HG02852 (cell line): ENCODE measurements around the gene CFAP97D2.
"Not testable (repeated sequence)": the region's sequence is repeated elsewhere in the genome, so short reads cannot be mapped to it uniquely, and the experiment has no call there.

Experiments used
- ATAC-seq: cut with Tn5 transposase; IDR thresholded peaks from one replicate; pipeline ENCODE4 v1.9.1; 2021; ENCODE audit warnings: mild to moderate bottlenecking, moderate library complexity; ENCODE audit not compliant: unreplicated experiment

The CFAP97D2 gene

GRCh38 chr13:114230117-114230516 lies 51.1 kb downstream of the CFAP97D2 start:
- ATAC-seq: no peak

DNA sequence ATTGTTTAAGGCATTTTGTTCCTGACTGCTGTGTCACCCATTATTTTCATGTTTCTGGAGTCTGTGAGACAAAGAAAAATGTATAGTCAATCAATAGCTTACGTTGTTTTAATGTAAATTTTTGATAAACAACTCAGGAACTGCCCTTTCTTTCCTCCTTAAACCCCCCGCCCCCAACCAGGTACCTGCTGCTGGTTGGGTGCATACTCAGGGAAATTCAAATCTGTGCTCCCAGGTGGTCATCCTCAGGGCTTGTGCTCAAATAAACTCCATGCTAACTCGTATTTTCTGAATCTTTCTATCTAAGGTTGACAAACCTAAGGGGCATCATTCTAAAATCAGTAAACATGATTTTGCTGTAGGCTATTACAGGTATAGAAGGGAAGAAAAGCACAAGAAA lies 51.5 kb downstream of the CFAP97D2 start:
- no peak for ATAC-seq

GRCh38 chr13:114231886-114232285 lies 52.8 kb downstream of the CFAP97D2 start:
- ATAC-seq: no peak

GRCh38 chr13:114234266-114234644 lies 55.2 kb downstream of the CFAP97D2 start:
- ATAC-seq: no peak

DNA sequence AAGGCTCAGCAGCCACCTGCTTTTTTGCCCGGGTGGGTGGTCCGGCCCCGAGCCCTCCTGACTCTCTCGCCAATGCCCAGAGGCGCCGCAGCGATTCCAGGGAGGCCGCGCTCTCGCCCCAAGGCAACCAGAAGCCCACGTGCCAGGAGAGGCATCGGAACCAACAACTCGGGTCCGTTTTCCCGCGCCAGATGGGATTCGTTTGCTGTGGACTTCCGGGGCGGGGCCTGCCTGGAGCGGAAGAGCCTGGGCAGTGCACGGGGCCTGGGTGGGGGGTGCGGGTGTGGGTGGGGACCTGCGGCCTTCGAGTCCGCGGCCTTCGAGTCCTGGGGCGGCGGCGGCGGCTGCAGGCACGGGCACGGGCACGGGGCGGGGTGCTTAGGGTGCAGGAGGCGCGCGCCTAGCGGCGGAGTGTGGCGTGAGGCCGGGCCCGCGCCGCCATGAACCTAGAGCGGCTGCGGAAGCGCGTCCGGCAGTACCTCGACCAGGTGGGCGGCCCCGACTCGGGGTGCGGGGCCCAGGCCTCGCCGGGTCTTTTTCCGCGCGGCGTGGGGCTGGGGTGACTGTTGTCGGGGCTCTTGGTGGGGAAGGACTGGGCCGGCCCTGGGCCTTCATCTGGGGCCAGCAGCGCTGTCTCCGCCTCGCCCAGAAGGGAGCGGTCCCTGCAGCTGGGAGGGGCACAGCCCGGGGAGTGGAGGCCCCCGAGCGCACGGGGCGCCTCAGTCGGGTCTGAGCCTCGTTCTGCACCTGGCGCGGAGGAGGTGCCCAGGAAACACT lies 55.8 kb downstream of the CFAP97D2 start, which contains the start of gene CDC16:
TSS of gene CDC16 (plus strand) at position 253 of the 777 bp plus-strand sequence. CDS start at position 441, 188 bp downstream.
- ATAC-seq: peak; percentile 95

GRCh38 chr13:114235697-114236096 lies 56.6 kb downstream of the CFAP97D2 start:
- ATAC-seq: no peak

GRCh38 chr13:114236227-114236626 lies 57.2 kb downstream of the CFAP97D2 start:
- ATAC-seq: no peak

- ATAC-seq: no peak
These were observed 58.5 kb downstream of the CFAP97D2 start for GRCh38 chr13:114237415-114238112.

DNA sequence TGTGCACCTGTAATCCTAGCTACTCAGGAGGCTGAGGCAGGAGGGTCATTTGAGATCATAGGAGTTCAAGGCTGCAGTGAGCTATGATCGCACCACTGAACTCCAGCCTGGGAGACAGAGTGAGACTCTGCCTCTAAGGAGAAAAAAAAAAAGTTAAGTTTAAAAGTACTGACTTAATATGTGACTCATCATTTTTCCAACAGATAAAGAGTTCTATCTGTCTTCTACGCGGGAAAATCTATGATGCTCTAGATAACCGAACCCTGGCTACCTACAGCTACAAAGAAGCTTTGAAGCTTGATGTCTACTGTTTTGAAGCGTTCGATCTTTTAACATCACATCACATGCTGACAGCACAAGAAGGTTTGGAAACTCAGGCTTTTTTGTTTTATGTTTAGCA lies 62.9 kb downstream of the CFAP97D2 start:
- no peak for ATAC-seq

GRCh38 chr13:114243971-114244370 lies 64.9 kb downstream of the CFAP97D2 start:
- ATAC-seq: no peak

GRCh38 chr13:114244637-114245036 lies 65.6 kb downstream of the CFAP97D2 start:
- no peak for ATAC-seq

- no peak for ATAC-seq
These were observed 69.0 kb downstream of the CFAP97D2 start for GRCh38 chr13:114248011-114248410.

DNA sequence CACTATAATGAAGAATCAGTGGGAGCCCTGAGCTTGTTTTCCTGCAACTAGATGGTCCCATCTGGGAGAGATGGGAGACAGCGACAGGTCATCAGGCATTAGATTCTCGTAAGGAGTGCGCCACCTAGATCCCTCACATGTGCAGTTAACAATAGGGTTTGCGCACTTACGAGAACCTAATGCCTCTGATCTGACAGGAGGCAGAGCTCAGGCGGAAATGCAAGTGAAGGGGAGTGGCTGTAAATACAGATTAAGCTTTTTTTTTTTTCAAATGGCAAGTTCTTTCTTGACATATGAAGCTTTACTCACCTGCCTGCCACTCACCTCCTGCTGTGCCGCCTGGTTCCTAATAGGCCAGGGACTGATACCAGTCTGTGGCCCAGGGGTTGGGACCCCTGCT lies 70.0 kb downstream of the CFAP97D2 start:
- ATAC-seq: no peak

- not testable (repeated sequence) for ATAC-seq
These were observed 72.8 kb downstream of the CFAP97D2 start for GRCh38 chr13:114251639-114252440.

DNA sequence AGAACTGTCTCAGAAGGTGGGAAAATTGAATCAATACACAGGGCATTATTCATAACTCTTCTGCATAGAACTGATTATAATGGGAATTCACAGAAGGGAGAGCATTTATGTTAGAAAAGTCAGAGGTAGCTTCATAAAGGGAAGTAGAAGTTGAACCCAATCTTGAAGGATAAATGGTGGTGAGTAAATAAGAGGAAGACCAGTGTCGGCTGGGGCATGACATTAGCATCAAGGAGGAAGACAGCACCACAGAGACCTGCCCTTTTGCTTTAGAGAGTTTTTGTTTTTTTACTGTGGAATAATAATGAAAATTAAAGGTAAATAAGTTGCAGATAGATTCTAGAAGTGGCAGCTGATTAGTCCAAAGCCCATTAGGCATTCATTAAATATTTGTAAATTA lies 77.5 kb downstream of the CFAP97D2 start:
- no peak for ATAC-seq

DNA sequence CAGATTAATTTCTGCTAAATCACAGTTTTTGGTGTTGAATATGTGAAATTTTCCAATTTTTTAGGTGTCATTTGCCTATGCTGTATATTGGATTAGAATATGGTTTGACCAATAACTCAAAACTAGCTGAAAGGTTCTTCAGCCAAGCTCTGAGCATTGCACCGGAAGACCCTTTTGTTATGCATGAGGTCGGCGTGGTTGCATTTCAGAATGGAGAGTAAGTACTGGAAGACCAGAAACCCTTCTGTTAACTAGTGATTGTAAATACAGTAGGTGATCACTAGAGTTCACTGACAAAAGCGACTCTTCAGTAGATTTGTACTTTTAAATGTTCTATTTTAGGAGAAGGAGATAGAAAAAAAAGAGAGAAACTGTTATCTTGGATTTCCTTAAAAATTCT lies 78.0 kb downstream of the CFAP97D2 start:
- no peak for ATAC-seq

DNA sequence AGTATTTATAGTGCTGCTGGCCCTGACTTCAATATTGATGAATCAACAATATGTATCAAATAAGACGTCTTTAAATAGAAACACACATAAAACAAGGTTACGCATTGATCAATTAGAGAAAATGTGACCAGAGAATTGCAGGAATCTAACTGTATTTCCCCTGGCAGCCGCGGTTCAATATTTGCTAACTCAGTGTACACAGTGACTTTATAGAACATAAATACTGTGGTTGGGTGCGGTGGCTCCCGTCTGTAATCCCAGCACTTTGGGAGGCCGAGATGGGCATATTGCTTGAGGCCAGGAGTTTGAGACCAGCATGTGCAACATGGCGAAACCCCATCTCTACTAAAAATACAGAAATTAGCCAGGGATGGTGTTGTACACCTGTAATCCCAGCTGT lies 79.5 kb downstream of the CFAP97D2 start:
- no peak for ATAC-seq

DNA sequence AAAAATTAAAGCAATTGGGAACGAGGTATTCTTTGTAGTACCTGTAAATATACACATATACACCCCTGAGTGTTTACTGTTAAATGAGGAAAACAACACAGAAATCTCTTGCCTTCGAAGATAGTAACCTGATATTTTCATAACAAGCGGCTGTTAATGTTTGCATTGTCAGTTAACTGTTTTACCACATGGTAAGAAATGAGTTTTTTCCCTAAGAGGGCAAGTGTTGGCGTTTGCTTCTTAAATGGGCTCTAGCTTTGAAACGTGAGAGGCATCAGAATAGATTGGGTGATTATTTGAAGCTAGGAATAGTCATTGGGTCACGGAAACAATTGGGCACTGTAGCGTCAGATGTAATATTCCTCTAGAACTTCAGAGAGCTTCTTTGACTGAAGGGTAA lies 80.3 kb downstream of the CFAP97D2 start:
- no peak for ATAC-seq

DNA sequence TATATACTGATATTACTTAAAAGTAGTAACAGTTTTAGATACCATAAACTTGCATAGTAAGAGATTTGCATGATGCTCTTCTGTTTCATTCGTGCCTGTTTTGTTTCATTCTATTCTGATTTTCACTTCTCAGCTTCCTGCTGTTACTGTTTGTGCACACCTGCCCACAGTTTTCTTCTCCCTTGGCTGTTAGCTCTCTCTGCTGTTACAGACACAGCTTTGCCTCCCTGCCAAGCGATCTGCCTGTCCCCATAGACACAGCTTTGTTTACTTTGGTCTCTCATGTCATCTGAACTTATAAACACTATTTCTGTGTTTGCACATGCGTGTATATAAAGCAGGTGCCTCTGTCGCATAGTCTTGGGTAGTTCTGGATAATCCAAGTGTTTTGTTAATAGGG lies 80.9 kb downstream of the CFAP97D2 start:
- ATAC-seq: peak; percentile 68

GRCh38 chr13:114260814-114261213 lies 81.8 kb downstream of the CFAP97D2 start:
- no peak for ATAC-seq

DNA sequence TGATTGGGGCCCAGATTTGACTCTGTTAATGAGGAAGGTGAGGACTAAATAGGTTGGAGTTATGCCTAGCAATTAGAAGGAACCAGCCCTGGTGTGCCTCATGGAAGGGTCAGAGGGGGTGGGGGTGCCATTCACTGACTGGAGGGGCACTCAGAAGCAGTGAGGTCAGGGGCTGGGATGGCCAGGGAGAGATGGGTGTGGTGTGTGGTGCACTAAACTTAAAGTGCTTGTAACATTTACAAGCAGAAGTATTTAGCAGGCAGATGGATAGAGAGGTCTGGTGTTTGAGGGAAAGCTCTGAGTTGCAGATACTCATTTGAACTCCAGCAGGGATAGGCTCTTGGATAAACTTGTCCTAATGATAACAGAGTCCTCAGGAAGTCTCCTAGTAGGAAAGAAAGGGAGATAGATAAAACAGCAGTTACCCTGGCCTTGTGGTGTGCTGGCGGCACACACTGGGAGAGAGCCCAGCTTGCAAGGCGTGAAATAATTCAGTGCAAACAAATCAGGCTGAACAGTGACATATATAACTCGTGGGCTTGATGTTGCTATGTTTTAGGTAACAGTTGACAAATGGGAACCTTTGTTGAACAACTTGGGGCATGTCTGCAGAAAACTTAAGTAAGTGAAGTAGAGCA lies 82.4 kb downstream of the CFAP97D2 start:
- no peak for ATAC-seq
